Lower lobe of right lung (tissue), 2 donors: ENCODE measurements around the gene BZW1. TPM values are rescaled to one million over a fixed set of nuclear protein-coding genes. Genes with fewer than 3 reads are reported as not detected.

Source experiments
- ATAC-seq, 2 donors: fragments of 200-7000 bp; cut with Tn5 transposase; one replicate each; pipeline ENCODE4 v1.9.1; 2020 to 2022; ENCODE audit warnings: mild to moderate bottlenecking in 2 of 2, moderate library complexity in 2 of 2
- DNase-seq: peaks from one replicate; pipeline ENCODE4 v3.0.0-alpha.2; 2020
- H3K27ac ChIP-seq: fragments of 200-600 bp; one replicate; pipeline ENCODE4 v1.8.0; 2022
- H3K27me3 ChIP-seq: fragments of 200-600 bp; one replicate; pipeline ENCODE4 v1.8.0; 2022; ENCODE audit warnings: low read depth
- H3K36me3 ChIP-seq: fragments of 200-600 bp; one replicate; pipeline ENCODE4 v1.8.0; 2022; ENCODE audit warnings: mild to moderate bottlenecking
- H3K4me1 ChIP-seq: fragments of 200-600 bp; one replicate; pipeline ENCODE4 v1.8.0; 2022
- H3K4me3 ChIP-seq: fragments of 200-600 bp; one replicate; pipeline ENCODE4 v1.8.0; 2022; ENCODE audit warnings: mild to moderate bottlenecking
- H3K9me3 ChIP-seq: fragments of 200-600 bp; one replicate; pipeline ENCODE4 v1.8.0; 2022
- intact Hi-C: fragments of 100-400 bp; cut with DNase I; formaldehyde crosslinking; loops from one replicate; pipeline ENCODE4 v1.11.0; 2022
- total RNA-seq: library from RNA; stranded (reverse); fragmentation: NEBNext Ultra II Directional; extraction: Animal tissue kit (Norgen Biotek cat#: 25700); gene quantifications from one replicate; pipeline ENCODE4 v1.2.1, GENCODE V29; 2021
- TF ChIP-seq, protein P1 (sequence below): fragments of 200-600 bp; IDR thresholded peaks from one replicate; pipeline ENCODE4 v1.8.0; 2022; ENCODE audit warnings: antibody characterized with exemption, mild to moderate bottlenecking
- donor health status: DM: no; HTN: yes; CAD: no; lungs with severe emphysema.

Gene BZW1
- total RNA-seq, 1 donor from 2014 or later: 154 TPM

DNA sequence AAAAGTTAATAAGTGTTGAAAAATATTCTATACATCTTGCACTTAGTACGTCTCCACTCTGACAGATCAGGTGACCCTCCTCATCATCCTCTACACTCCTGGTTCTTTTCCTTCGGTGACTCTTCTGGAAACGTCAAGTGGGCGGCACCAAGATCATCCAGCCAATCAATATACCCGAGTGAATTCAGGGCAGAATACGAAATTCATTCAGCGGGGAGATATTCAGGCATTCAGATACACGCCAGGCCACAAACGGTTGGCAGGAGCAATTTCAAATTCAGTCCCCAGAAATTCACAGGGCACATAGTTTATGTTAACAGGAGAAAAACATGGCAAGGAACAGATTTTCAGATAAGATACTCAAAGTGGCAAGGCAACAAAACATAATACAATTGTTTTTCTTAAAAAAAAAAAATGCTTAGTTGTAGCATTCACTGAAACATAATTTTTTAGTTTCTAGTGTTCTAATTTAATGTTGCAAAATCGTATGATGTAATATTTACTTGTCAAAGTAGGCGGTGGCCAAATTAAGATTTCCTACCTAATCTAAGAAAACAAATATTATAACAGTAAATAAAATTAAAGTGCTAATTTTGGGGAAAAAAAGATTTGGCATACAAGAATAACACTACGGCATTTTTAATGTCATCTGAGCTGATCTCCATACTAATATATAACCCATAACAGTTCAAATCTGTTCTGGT lies 48.5 kb downstream of the BZW1 start:
- Histone ChIP-seq H3K4me3 (peak overlapping the region; percentile 94), H3K27ac (no peak overlapping the region), H3K4me1 (peaks cover 63% of the 10 kb centered on the region), H3K27me3 (no peaks in the 10 kb centered on the region), H3K9me3 (no peaks in the 10 kb centered on the region), H3K36me3 (peaks cover 60% of the 10 kb centered on the region)
- ATAC-seq (no peak), DNase-seq (no peak)
- intact Hi-C loops: loop anchor here (10.0 kb wide), 1 partner anchor 45 kb away; the partner anchor contains the start of gene BZW1
- TF ChIP-seq, protein P1, sequence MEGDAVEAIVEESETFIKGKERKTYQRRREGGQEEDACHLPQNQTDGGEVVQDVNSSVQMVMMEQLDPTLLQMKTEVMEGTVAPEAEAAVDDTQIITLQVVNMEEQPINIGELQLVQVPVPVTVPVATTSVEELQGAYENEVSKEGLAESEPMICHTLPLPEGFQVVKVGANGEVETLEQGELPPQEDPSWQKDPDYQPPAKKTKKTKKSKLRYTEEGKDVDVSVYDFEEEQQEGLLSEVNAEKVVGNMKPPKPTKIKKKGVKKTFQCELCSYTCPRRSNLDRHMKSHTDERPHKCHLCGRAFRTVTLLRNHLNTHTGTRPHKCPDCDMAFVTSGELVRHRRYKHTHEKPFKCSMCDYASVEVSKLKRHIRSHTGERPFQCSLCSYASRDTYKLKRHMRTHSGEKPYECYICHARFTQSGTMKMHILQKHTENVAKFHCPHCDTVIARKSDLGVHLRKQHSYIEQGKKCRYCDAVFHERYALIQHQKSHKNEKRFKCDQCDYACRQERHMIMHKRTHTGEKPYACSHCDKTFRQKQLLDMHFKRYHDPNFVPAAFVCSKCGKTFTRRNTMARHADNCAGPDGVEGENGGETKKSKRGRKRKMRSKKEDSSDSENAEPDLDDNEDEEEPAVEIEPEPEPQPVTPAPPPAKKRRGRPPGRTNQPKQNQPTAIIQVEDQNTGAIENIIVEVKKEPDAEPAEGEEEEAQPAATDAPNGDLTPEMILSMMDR: no peak

DNA sequence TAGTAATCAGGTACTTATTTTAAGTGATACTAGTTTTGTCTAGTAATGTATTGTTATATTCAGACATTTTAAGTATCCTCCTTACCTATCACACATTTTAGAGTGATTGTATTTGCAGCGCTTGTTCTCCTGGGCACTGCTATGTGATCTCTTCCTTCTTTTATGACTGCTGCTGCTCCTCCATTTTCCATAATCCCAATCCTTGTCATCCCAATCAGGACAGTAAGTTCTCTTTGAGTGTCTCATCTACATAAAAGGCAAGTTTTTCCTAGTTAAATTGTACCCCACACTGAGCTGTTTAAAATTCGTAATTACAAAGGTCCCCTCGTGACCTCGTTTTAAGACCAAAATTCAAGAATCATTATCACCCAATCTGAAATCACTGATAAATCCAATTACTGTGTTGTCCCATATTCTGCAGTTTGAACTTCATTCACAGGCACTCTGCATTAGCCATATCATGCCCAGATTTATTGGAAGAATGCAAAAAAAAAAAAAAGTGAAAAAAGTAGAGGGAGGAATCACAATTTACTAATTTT lies 50.0 kb downstream of the BZW1 start:
- Histone ChIP-seq H3K4me1 (peaks cover 66% of the 10 kb centered on the region), H3K27ac (peak overlapping the region; percentile 100), H3K36me3 (peaks cover 46% of the 10 kb centered on the region), H3K27me3 (no peaks in the 10 kb centered on the region), H3K4me3 (peak overlapping the region; percentile 94), H3K9me3 (no peaks in the 10 kb centered on the region)
- ATAC-seq: no peak
- no peak for DNase-seq
- TF ChIP-seq, protein P1: no peak
- intact Hi-C loops: loop anchor here (10.0 kb wide), 1 partner anchor 47 kb away; the partner anchor contains the start of gene BZW1

DNA sequence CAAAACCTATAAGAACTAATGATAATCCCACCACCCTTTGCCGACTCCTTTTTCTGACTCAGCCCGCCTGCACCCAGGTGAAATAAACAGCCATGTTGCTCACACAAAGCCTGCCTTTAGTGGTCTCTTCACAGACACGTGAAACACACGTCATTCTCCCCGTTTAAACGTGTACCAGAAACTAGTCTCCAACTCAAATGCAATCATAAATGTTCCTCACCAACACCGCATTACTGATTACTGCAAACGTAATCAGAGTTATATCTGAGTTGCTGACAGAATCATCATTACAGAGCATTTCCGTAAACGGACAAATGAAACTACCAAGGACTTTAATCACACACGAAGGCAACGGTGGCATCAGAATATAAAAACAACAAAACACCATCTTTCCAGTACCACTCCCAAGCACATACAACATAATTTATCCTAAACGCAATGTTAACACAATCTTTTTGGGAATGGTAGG lies 50.9 kb downstream of the BZW1 start:
- intact Hi-C loops: loop anchor here (10.0 kb wide), 1 partner anchor 48 kb away; the partner anchor contains the start of gene BZW1
- DNase-seq (no peak), ATAC-seq (no peak)
- H3K4me3 ChIP-seq: peak overlapping the region; percentile 94
- H3K36me3 ChIP-seq: peaks cover 37% of the 10 kb centered on the region
- peaks cover 67% of the 10 kb centered on the region for H3K4me1 ChIP-seq
- TF ChIP-seq, protein P1: no peak
- no peaks in the 10 kb centered on the region for H3K27me3 ChIP-seq
- H3K9me3 ChIP-seq: no peaks in the 10 kb centered on the region
- peak overlapping the region; percentile 100 for H3K27ac ChIP-seq

DNA sequence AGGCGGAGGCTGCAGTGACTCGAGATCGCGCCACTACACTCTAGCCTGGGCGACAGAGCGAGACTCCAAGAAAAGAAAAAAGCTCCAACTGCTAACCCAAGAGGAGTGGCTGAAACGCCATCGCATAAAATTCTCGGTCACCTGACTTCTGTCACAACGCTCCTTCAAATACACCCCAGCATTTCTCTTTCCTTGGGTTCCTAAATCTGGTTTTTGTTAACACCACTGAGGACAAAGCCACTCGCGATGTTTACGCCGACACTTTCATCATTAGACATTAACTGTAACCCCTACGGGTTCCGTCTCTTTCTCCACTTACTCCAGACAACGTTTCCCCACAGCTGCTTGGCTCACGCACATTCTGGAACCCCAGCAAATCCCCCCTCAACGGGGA lies 52.1 kb downstream of the BZW1 start:
- TF ChIP-seq, protein P1: no peak
- H3K27me3 ChIP-seq: no peaks in the 10 kb centered on the region
- ATAC-seq (peak; percentile 3 to 6), DNase-seq (no peak)
- peak overlapping the region; percentile 94 for H3K4me3 ChIP-seq
- peak overlapping the region; percentile 100 for H3K27ac ChIP-seq
- H3K4me1 ChIP-seq: peaks cover 56% of the 10 kb centered on the region
- peaks cover 25% of the 10 kb centered on the region for H3K36me3 ChIP-seq
- intact Hi-C loops: loop anchor here (10.0 kb wide), 1 partner anchor 49 kb away; the partner anchor contains the start of gene BZW1
- no peaks in the 10 kb centered on the region for H3K9me3 ChIP-seq

DNA sequence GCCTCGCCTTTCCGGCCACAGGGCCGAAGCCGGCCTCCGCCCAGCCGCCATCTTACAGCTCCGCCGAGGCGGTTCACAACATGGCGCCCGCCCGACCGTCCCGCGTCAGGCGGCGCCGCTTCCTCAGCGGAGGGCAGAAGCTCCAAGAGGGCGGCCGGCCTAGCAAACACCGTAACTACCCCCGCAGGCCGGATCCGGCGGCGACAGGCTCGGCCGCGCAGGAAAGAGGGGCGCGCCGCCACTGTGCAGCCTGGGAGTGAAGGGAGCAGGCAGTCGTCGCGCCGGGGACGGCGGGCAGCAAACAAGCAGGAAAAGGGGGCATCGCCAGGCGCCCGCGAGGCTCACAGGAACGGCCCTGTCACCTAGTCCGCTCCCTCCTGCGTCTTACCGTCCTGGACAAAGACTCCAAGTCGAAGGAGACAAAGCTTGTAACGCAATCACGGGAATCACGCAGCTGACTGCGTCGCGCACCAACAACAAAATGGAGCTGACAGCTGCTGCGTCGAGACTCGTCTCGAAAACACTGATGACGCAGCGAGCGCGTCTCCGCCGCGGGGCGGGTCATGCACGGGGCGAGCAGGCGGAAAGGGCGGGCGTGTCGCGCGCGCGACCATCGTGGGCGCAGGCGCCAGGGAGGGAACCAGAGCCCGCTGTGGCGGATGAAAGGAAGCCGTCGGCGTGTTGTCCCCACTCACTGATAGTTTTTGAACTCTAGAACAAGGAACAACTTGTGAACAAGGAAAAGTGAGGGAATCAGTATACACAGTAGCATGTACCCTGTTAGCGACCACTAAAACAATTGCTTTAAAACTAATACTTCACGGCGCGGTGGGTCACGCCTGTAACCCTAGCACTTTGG lies 52.7 kb downstream of the BZW1 start, which contains the start of gene CLK1:
Gene CLK1 (minus strand): TSS at position 483 of the 859 bp plus-strand sequence. CDS start 2,796 bp downstream, outside the sequence.
- peaks cover 50% of the 10 kb centered on the region for H3K4me1 ChIP-seq
- DNase-seq: peak; percentile 99
- H3K27me3 ChIP-seq: no peaks in the 10 kb centered on the region
- peaks cover 18% of the 10 kb centered on the region for H3K36me3 ChIP-seq
- ATAC-seq: peak; percentile 96 to 97
- H3K9me3 ChIP-seq: no peaks in the 10 kb centered on the region
- peak within 1 kb of the TSS; percentile 94 for H3K4me3 ChIP-seq
- peak within 1 kb of the TSS; percentile 100 for H3K27ac ChIP-seq
- intact Hi-C loops: loop anchor here (10.0 kb wide), 1 partner anchor 50 kb away; the partner anchor contains the start of gene BZW1
- TF ChIP-seq, protein P1: no peak
